K562 (cell line): ENCODE results near the gene SPINK7. TPM values are rescaled to one million over a fixed set of nuclear protein-coding genes. Genes with fewer than 3 reads are reported as not detected.

ENCODE experiments used
- polyA plus RNA-seq, 8 experiments: library from polyadenylated mRNA; depleted of rRNA in 4 of 8; stranded (reverse) in 5 of 8; unstranded in 3 of 8; fragments of >200 nt; fragmentation: Nextera tagmentation in 2 of 8; fragmentation: Illumina TruSeq in 1 of 8; extraction: Ambion mirVana in 2 of 8; extraction: Trizol in 1 of 8; gene quantifications; 2 replicates each; pipeline versions ENCODE4 v1.2.1 to v1.2.3, GENCODE V29; 2011 to 2014; ENCODE audit warnings: inconsistent platforms in 1 of 8, missing spikeins in 1 of 8
- total RNA-seq, 7 experiments: library from RNA; depleted of rRNA in 6 of 7; stranded (reverse); fragments of >200 nt in 6 of 7; fragmentation: Illumina TruSeq in 2 of 7; extraction: Trizol in 2 of 7; gene quantifications; 2 replicates each; pipeline versions ENCODE4 v1.2.1 to v1.2.3, GENCODE V29; 2011 to 2021; ENCODE audit warnings: low replicate concordance in 1 of 7

The SPINK7 gene
- total and polyA plus RNA-seq, 9 of the 15 experiments (the other 6 are each of a cell fraction or from before 2014, with no cell fraction given) = not detected

Other genes with a start within 250 kb of the SPINK7 start
- 0.54 TPM in 1 of 2 replicates, not detected in the other for gene SPINK5, start 248.4 kb upstream of the SPINK7 start, total RNA-seq (2014; rRNA removed)
- gene SPINK5, start 248.4 kb upstream of the SPINK7 start, total RNA-seq (2014; rRNA removed; fragmentation: Illumina TruSeq; extraction: Trizol) = 0.10 and 0.18 TPM in 2 replicates
- 0.11 and 0.14 TPM in 2 replicates for gene SPINK5, start 248.4 kb upstream of the SPINK7 start, total RNA-seq (2015; rRNA removed; fragmentation: Illumina TruSeq; extraction: Trizol)
- gene SPINK5, start 248.4 kb upstream of the SPINK7 start, total RNA-seq (2021) = 0.29 TPM in 2 replicates
- 0.04 and 0.68 TPM in 2 replicates for gene SPINK5, start 248.4 kb upstream of the SPINK7 start, polyA plus RNA-seq (2011; rRNA removed)
- gene SPINK5, start 248.4 kb upstream of the SPINK7 start, polyA plus RNA-seq (2014; fragmentation: Illumina TruSeq; extraction: Trizol) = 0.09 and 0.14 TPM in 2 replicates
- under 1 TPM in 1 of 2 experiments, not detected in 1; 0.07 TPM for gene SPINK5, start 248.4 kb upstream of the SPINK7 start, polyA plus RNA-seq (2014; fragmentation: Nextera tagmentation; extraction: Ambion mirVana)
- gene SPINK5, start 248.4 kb upstream of the SPINK7 start, polyA plus RNA-seq (2014; rRNA removed) = 0.11 and 0.26 TPM in 2 replicates
- not detected in 2 replicates for gene SPINK14, start 143.9 kb upstream of the SPINK7 start, total RNA-seq (2014; rRNA removed)
- not detected in 2 replicates for gene SPINK14, start 143.9 kb upstream of the SPINK7 start, total RNA-seq (2014; rRNA removed; fragmentation: Illumina TruSeq; extraction: Trizol)
- not detected in 2 replicates for gene SPINK14, start 143.9 kb upstream of the SPINK7 start, total RNA-seq (2015; rRNA removed; fragmentation: Illumina TruSeq; extraction: Trizol)
- gene SPINK14, start 143.9 kb upstream of the SPINK7 start, total RNA-seq (2021) = not detected in 2 replicates
- not detected in 2 replicates for gene SPINK14, start 143.9 kb upstream of the SPINK7 start, polyA plus RNA-seq (2011; rRNA removed)
- gene SPINK14, start 143.9 kb upstream of the SPINK7 start, polyA plus RNA-seq (2014; fragmentation: Illumina TruSeq; extraction: Trizol) = not detected in 2 replicates
- gene SPINK14, start 143.9 kb upstream of the SPINK7 start, polyA plus RNA-seq (2014; fragmentation: Nextera tagmentation; extraction: Ambion mirVana) = not detected
- not detected in 2 replicates for gene SPINK14, start 143.9 kb upstream of the SPINK7 start, polyA plus RNA-seq (2014; rRNA removed)
- not detected in 2 replicates for gene SPINK6, start 109.4 kb upstream of the SPINK7 start, total RNA-seq (2014; rRNA removed)
- not detected in 2 replicates for gene SPINK6, start 109.4 kb upstream of the SPINK7 start, total RNA-seq (2014; rRNA removed; fragmentation: Illumina TruSeq; extraction: Trizol)
- not detected in 2 replicates for gene SPINK6, start 109.4 kb upstream of the SPINK7 start, total RNA-seq (2015; rRNA removed; fragmentation: Illumina TruSeq; extraction: Trizol)
- not detected in 2 replicates for gene SPINK6, start 109.4 kb upstream of the SPINK7 start, total RNA-seq (2021)
- not detected in 2 replicates for gene SPINK6, start 109.4 kb upstream of the SPINK7 start, polyA plus RNA-seq (2011; rRNA removed)
- not detected in 2 replicates for gene SPINK6, start 109.4 kb upstream of the SPINK7 start, polyA plus RNA-seq (2014; fragmentation: Illumina TruSeq; extraction: Trizol)
- not detected for gene SPINK6, start 109.4 kb upstream of the SPINK7 start, polyA plus RNA-seq (2014; fragmentation: Nextera tagmentation; extraction: Ambion mirVana)
- not detected in 2 replicates for gene SPINK6, start 109.4 kb upstream of the SPINK7 start, polyA plus RNA-seq (2014; rRNA removed)
- gene MARCOL, start 73.9 kb upstream of the SPINK7 start, total RNA-seq (2014; rRNA removed) = not detected in 2 replicates
- not detected in 2 replicates for gene MARCOL, start 73.9 kb upstream of the SPINK7 start, total RNA-seq (2014; rRNA removed; fragmentation: Illumina TruSeq; extraction: Trizol)
- not detected in 2 replicates for gene MARCOL, start 73.9 kb upstream of the SPINK7 start, total RNA-seq (2015; rRNA removed; fragmentation: Illumina TruSeq; extraction: Trizol)
- not detected in 2 replicates for gene MARCOL, start 73.9 kb upstream of the SPINK7 start, total RNA-seq (2021)
- gene MARCOL, start 73.9 kb upstream of the SPINK7 start, polyA plus RNA-seq (2011; rRNA removed) = not detected in 2 replicates
- gene MARCOL, start 73.9 kb upstream of the SPINK7 start, polyA plus RNA-seq (2014; fragmentation: Illumina TruSeq; extraction: Trizol) = not detected in 2 replicates
- not detected for gene MARCOL, start 73.9 kb upstream of the SPINK7 start, polyA plus RNA-seq (2014; fragmentation: Nextera tagmentation; extraction: Ambion mirVana)
- not detected in 2 replicates for gene MARCOL, start 73.9 kb upstream of the SPINK7 start, polyA plus RNA-seq (2014; rRNA removed)
- gene SPINK13, start 43.6 kb upstream of the SPINK7 start, total RNA-seq (2014; rRNA removed) = not detected in 2 replicates
- gene SPINK13, start 43.6 kb upstream of the SPINK7 start, total RNA-seq (2014; rRNA removed; fragmentation: Illumina TruSeq; extraction: Trizol) = not detected in 2 replicates
- not detected in 2 replicates for gene SPINK13, start 43.6 kb upstream of the SPINK7 start, total RNA-seq (2015; rRNA removed; fragmentation: Illumina TruSeq; extraction: Trizol)
- not detected in 2 replicates for gene SPINK13, start 43.6 kb upstream of the SPINK7 start, total RNA-seq (2021)
- 0.07 TPM in 1 of 2 replicates, not detected in the other for gene SPINK13, start 43.6 kb upstream of the SPINK7 start, polyA plus RNA-seq (2011; rRNA removed)
- not detected in 2 replicates for gene SPINK13, start 43.6 kb upstream of the SPINK7 start, polyA plus RNA-seq (2014; fragmentation: Illumina TruSeq; extraction: Trizol)
- not detected for gene SPINK13, start 43.6 kb upstream of the SPINK7 start, polyA plus RNA-seq (2014; fragmentation: Nextera tagmentation; extraction: Ambion mirVana)
- not detected in 2 replicates for gene SPINK13, start 43.6 kb upstream of the SPINK7 start, polyA plus RNA-seq (2014; rRNA removed)
- not detected in 2 replicates for gene SPINK9, start 23.1 kb downstream of the SPINK7 start, total RNA-seq (2014; rRNA removed)
- not detected in 2 replicates for gene SPINK9, start 23.1 kb downstream of the SPINK7 start, total RNA-seq (2014; rRNA removed; fragmentation: Illumina TruSeq; extraction: Trizol)
- not detected in 2 replicates for gene SPINK9, start 23.1 kb downstream of the SPINK7 start, total RNA-seq (2015; rRNA removed; fragmentation: Illumina TruSeq; extraction: Trizol)
- gene SPINK9, start 23.1 kb downstream of the SPINK7 start, total RNA-seq (2021) = not detected in 2 replicates
- gene SPINK9, start 23.1 kb downstream of the SPINK7 start, polyA plus RNA-seq (2011; rRNA removed) = not detected in 2 replicates
- not detected in 2 replicates for gene SPINK9, start 23.1 kb downstream of the SPINK7 start, polyA plus RNA-seq (2014; fragmentation: Illumina TruSeq; extraction: Trizol)
- not detected for gene SPINK9, start 23.1 kb downstream of the SPINK7 start, polyA plus RNA-seq (2014; fragmentation: Nextera tagmentation; extraction: Ambion mirVana)
- gene SPINK9, start 23.1 kb downstream of the SPINK7 start, polyA plus RNA-seq (2014; rRNA removed) = not detected in 2 replicates
- gene FBXO38, start 71.5 kb downstream of the SPINK7 start, total RNA-seq (2014; rRNA removed) = 23.6 and 24.2 TPM in 2 replicates
- gene FBXO38, start 71.5 kb downstream of the SPINK7 start, total RNA-seq (2014; rRNA removed; fragmentation: Illumina TruSeq; extraction: Trizol) = 36.0 and 42.6 TPM in 2 replicates
- 35.1 and 39.4 TPM in 2 replicates for gene FBXO38, start 71.5 kb downstream of the SPINK7 start, total RNA-seq (2015; rRNA removed; fragmentation: Illumina TruSeq; extraction: Trizol)
- 26.5 and 31.3 TPM in 2 replicates for gene FBXO38, start 71.5 kb downstream of the SPINK7 start, total RNA-seq (2021)
- 25.2 and 37.2 TPM in 2 replicates for gene FBXO38, start 71.5 kb downstream of the SPINK7 start, polyA plus RNA-seq (2011; rRNA removed)
- gene FBXO38, start 71.5 kb downstream of the SPINK7 start, polyA plus RNA-seq (2014; fragmentation: Illumina TruSeq; extraction: Trizol) = 28.3 and 32.4 TPM in 2 replicates
- gene FBXO38, start 71.5 kb downstream of the SPINK7 start, polyA plus RNA-seq (2014; fragmentation: Nextera tagmentation; extraction: Ambion mirVana) = 10 to 100 TPM in 1 of 2 experiments, 1 to 10 TPM in 1; 7.4 to 21.6 TPM
- gene FBXO38, start 71.5 kb downstream of the SPINK7 start, polyA plus RNA-seq (2014; rRNA removed) = 19.0 and 29.3 TPM in 2 replicates